Measurements from ENCODE around the gene PTPRN2.

The PTPRN2 gene

GRCh38 chr7:158252837-158253669 lies 334.6 kb downstream of the PTPRN2 start:
- CTCF ChIA-PET, result no interaction called here
- H3K36me3 Mint-ChIP-seq, result no peaks in the 10 kb centered on the region
- H3K27me3 Mint-ChIP-seq, result no peaks in the 10 kb centered on the region
- no peaks in the 10 kb centered on the region for H3K4me1 Mint-ChIP-seq
- H3K27ac Mint-ChIP-seq, result no peak overlapping the region
- H3K4me3 Mint-ChIP-seq, result no peak overlapping the region
- no peak for DNase-seq
- peaks cover 12% of the 10 kb centered on the region for H3K9me3 Mint-ChIP-seq

GRCh38 chr7:158252081-158252836 lies 335.4 kb downstream of the PTPRN2 start:
- CTCF ChIA-PET, result no interaction called here
- H3K27ac Mint-ChIP-seq, result no peak overlapping the region
- DNase-seq, result no peak
- H3K4me3 Mint-ChIP-seq, result no peak overlapping the region
- H3K9me3 Mint-ChIP-seq, result peaks cover 15% of the 10 kb centered on the region
- H3K36me3 Mint-ChIP-seq, result no peaks in the 10 kb centered on the region
- H3K4me1 Mint-ChIP-seq, result no peaks in the 10 kb centered on the region
- no peaks in the 10 kb centered on the region for H3K27me3 Mint-ChIP-seq

- Mint-ChIP-seq H3K9me3 (peaks cover 19% of the 10 kb centered on the region), H3K4me3 (no peak overlapping the region), H3K36me3 (no peaks in the 10 kb centered on the region), H3K4me1 (no peaks in the 10 kb centered on the region), H3K27ac (no peak overlapping the region), H3K27me3 (no peaks in the 10 kb centered on the region)
- CTCF ChIA-PET, result no interaction called here
- no peak for DNase-seq
These were observed 336.3 kb downstream of the PTPRN2 start for GRCh38 chr7:158251061-158251965.

GRCh38 chr7:158249692-158250091 lies 337.9 kb downstream of the PTPRN2 start:
- CTCF ChIA-PET, result no interaction called here
- Mint-ChIP-seq H3K4me1 (no peaks in the 10 kb centered on the region), H3K27ac (no peak overlapping the region), H3K9me3 (peaks cover 19% of the 10 kb centered on the region), H3K27me3 (no peaks in the 10 kb centered on the region), H3K36me3 (no peaks in the 10 kb centered on the region), H3K4me3 (no peak overlapping the region)
- no peak for DNase-seq

GRCh38 chr7:158248816-158249215 lies 338.8 kb downstream of the PTPRN2 start:
- Mint-ChIP-seq H3K4me1 (no peaks in the 10 kb centered on the region), H3K36me3 (no peaks in the 10 kb centered on the region), H3K27ac (no peak overlapping the region), H3K9me3 (peaks cover 18% of the 10 kb centered on the region), H3K27me3 (no peaks in the 10 kb centered on the region), H3K4me3 (no peak overlapping the region)
- DNase-seq, result no peak
- CTCF ChIA-PET, result no interaction called here

GRCh38 chr7:158247758-158248487 lies 339.7 kb downstream of the PTPRN2 start:
- Mint-ChIP-seq H3K36me3 (no peaks in the 10 kb centered on the region), H3K27me3 (no peaks in the 10 kb centered on the region), H3K4me3 (no peak overlapping the region), H3K27ac (no peak overlapping the region), H3K4me1 (no peaks in the 10 kb centered on the region), H3K9me3 (peaks cover 18% of the 10 kb centered on the region)
- no peak for DNase-seq
- CTCF ChIA-PET, result no interaction called here

GRCh38 chr7:158246960-158247673 lies 340.5 kb downstream of the PTPRN2 start:
- no peak overlapping the region for H3K4me3 Mint-ChIP-seq
- DNase-seq, result no peak
- H3K36me3 Mint-ChIP-seq, result no peaks in the 10 kb centered on the region
- no peaks in the 10 kb centered on the region for H3K4me1 Mint-ChIP-seq
- CTCF ChIA-PET, result no interaction called here
- no peaks in the 10 kb centered on the region for H3K27me3 Mint-ChIP-seq
- no peak overlapping the region for H3K27ac Mint-ChIP-seq
- H3K9me3 Mint-ChIP-seq, result peaks cover 18% of the 10 kb centered on the region

- DNase-seq, result no peak
- Mint-ChIP-seq H3K27me3 (no peaks in the 10 kb centered on the region), H3K9me3 (peaks cover 15% of the 10 kb centered on the region), H3K36me3 (no peaks in the 10 kb centered on the region), H3K27ac (no peak overlapping the region), H3K4me1 (no peaks in the 10 kb centered on the region), H3K4me3 (no peak overlapping the region)
- CTCF ChIA-PET, result no interaction called here
These were observed 341.2 kb downstream of the PTPRN2 start for GRCh38 chr7:158246272-158246959.

- Mint-ChIP-seq H3K36me3 (no peaks in the 10 kb centered on the region), H3K27me3 (no peaks in the 10 kb centered on the region), H3K27ac (no peak overlapping the region), H3K4me3 (no peak overlapping the region), H3K9me3 (peaks cover 11% of the 10 kb centered on the region), H3K4me1 (no peaks in the 10 kb centered on the region)
- CTCF ChIA-PET, result no interaction called here
- DNase-seq, result no peak
These were observed 341.9 kb downstream of the PTPRN2 start for GRCh38 chr7:158245724-158246041.

GRCh38 chr7:158244873-158245723 lies 342.5 kb downstream of the PTPRN2 start:
- no peaks in the 10 kb centered on the region for H3K27me3 Mint-ChIP-seq
- CTCF ChIA-PET, result no interaction called here
- H3K9me3 Mint-ChIP-seq, result peaks cover 11% of the 10 kb centered on the region
- no peak overlapping the region for H3K4me3 Mint-ChIP-seq
- no peaks in the 10 kb centered on the region for H3K36me3 Mint-ChIP-seq
- DNase-seq, result no peak
- H3K4me1 Mint-ChIP-seq, result no peaks in the 10 kb centered on the region
- no peak overlapping the region for H3K27ac Mint-ChIP-seq

- Mint-ChIP-seq H3K27me3 (no peaks in the 10 kb centered on the region), H3K36me3 (no peaks in the 10 kb centered on the region), H3K4me1 (no peaks in the 10 kb centered on the region), H3K27ac (no peak overlapping the region), H3K4me3 (no peak overlapping the region), H3K9me3 (peaks cover 18% of the 10 kb centered on the region)
- CTCF ChIA-PET, result no interaction called here
- no peak for DNase-seq
These were observed 343.2 kb downstream of the PTPRN2 start for GRCh38 chr7:158244430-158244829.

- no peak overlapping the region for H3K27ac Mint-ChIP-seq
- DNase-seq, result no peak
- no peak overlapping the region for H3K4me3 Mint-ChIP-seq
- peaks cover 17% of the 10 kb centered on the region for H3K9me3 Mint-ChIP-seq
- CTCF ChIA-PET, result no interaction called here
- H3K36me3 Mint-ChIP-seq, result no peaks in the 10 kb centered on the region
- no peaks in the 10 kb centered on the region for H3K4me1 Mint-ChIP-seq
- H3K27me3 Mint-ChIP-seq, result no peaks in the 10 kb centered on the region
These were observed 345.7 kb downstream of the PTPRN2 start for GRCh38 chr7:158241919-158242318.

All from activated naive CD4-positive, alpha-beta T cell treated with anti-CD3 and anti-CD28 coated beads, Interleukin-2, amount 10 ng/mL, durations not matched to agents 7 days and 5 days (primary cell).